Breast epithelium (tissue), 4 donors: ENCODE measurements around the gene RNF151. TPM values are rescaled to one million over a fixed set of nuclear protein-coding genes. Genes with fewer than 3 reads are reported as not detected.

Source experiments
- DNase-seq, 2 donors: peaks; one replicate each; pipeline ENCODE4 v3.0.0-alpha.2; 2019; ENCODE audit warnings: low spot score in 2 of 2
- H3K27ac ChIP-seq, 2 donors: fragments of 200-600 bp; sonication (generic) in 1 of 2; one replicate each; pipeline ENCODE4 v1.5.1; 2016 to 2019; ENCODE audit warnings: mild to moderate bottlenecking in 1 of 2
- H3K27me3 ChIP-seq, 2 donors: fragments of 200-600 bp; sonication (generic) in 1 of 2; one replicate each; pipeline versions ENCODE4 v1.5.1 to v1.6.0; 2017 to 2019; ENCODE audit warnings: control low read depth in 1 of 2, mild to moderate bottlenecking in 1 of 2
- H3K36me3 ChIP-seq: fragments of 200-600 bp; one replicate; pipeline ENCODE4 v1.5.1; 2019
- H3K4me1 ChIP-seq, 2 donors: fragments of 200-600 bp; sonication (generic); one replicate each; pipeline ENCODE4 v1.5.1; 2016 to 2019; ENCODE audit warnings: control low read depth in 1 of 2
- H3K4me3 ChIP-seq, 3 donors: fragments of 200-600 bp; sonication (generic); 1 replicate in 2 of 3; 2 replicates in 1 of 3; pipeline ENCODE4 v1.5.1; 2016 to 2019; ENCODE audit warnings: mild to moderate bottlenecking in 3 of 3, moderate library complexity in 2 of 3
- H3K9me3 ChIP-seq, 2 donors: fragments of 200-600 bp; sonication (generic) in 1 of 2; one replicate each; pipeline ENCODE4 v1.5.1; 2016 to 2019; ENCODE audit warnings: control low read depth in 1 of 2
- CTCF ChIP-seq, 3 donors: fragments of 450-650 bp; IDR thresholded peaks; one replicate each; pipeline ENCODE4 v1.5.1; 2016 to 2017; ENCODE audit warnings: antibody characterized with exemption in 3 of 3, mild to moderate bottlenecking in 3 of 3, moderate library complexity in 3 of 3
- POLR2A ChIP-seq: fragments of 450-650 bp; IDR thresholded peaks from one replicate; pipeline ENCODE4 v1.6.1; 2016; ENCODE audit warnings: antibody characterized with exemption, mild to moderate bottlenecking, moderate library complexity
- POLR2AphosphoS5 ChIP-seq, 3 donors: sonication (generic); formaldehyde crosslinking; IDR thresholded peaks; one replicate each; pipeline ENCODE4 v1.6.1; 2017; ENCODE audit warnings: antibody characterized with exemption in 3 of 3
- intact Hi-C: fragments of 100-400 bp; cut with DNase I; formaldehyde crosslinking; loops from one replicate; pipeline ENCODE4 v1.15.1; 2023; ENCODE audit warnings: low total_unique reads
- total RNA-seq, 3 donors: library from RNA; depleted of rRNA; stranded (reverse); fragments of >200 nt; gene quantifications; one replicate each; pipeline ENCODE4 v1.1.0, GENCODE V29; 2016

RNF151 gene
- total RNA-seq, 3 donors from 2014 or later: 0.98 TPM; not detected in 2

- Histone ChIP-seq H3K4me3 (no peak overlapping the region), H3K27me3 (no peaks in the 10 kb centered on the region), H3K9me3 (no peaks in the 10 kb centered on the region), H3K36me3 (peaks cover 12% of the 10 kb centered on the region), H3K27ac (peak overlapping the region in 1 of 2 donors; percentile 12), H3K4me1 (peaks cover 1 to 3% of the 10 kb centered on the region in 2 donors)
- TF ChIP-seq POLR2A (no peak), CTCF (IDR thresholded peaks at IDR 0.05) (no peak), POLR2AphosphoS5 (IDR thresholded peaks at IDR 0.05) (no peak)
- intact Hi-C loops: no loop called here
- no peak for DNase-seq
These were observed 32.5 kb downstream of the RNF151 start for GRCh38 chr16:1998852-1999801.

- intact Hi-C loops: no loop called here
- Histone ChIP-seq H3K4me3 (no peak overlapping the region), H3K4me1 (peaks cover 4 to 7% of the 10 kb centered on the region in 2 donors), H3K27me3 (no peaks in the 10 kb centered on the region), H3K27ac (no peak overlapping the region), H3K9me3 (no peaks in the 10 kb centered on the region), H3K36me3 (peaks cover 12% of the 10 kb centered on the region)
- no peak for DNase-seq
- TF ChIP-seq POLR2AphosphoS5 (IDR thresholded peaks at IDR 0.05) (no peak), CTCF (IDR thresholded peaks at IDR 0.05) (no peak), POLR2A (no peak)
These were observed 33.3 kb downstream of the RNF151 start for GRCh38 chr16:1999866-2000514.

GRCh38 chr16:2001035-2001434, 34.4 kb downstream of the RNF151 start:
- no peak for DNase-seq
- peaks cover 12% of the 10 kb centered on the region for H3K36me3 ChIP-seq
- TF ChIP-seq POLR2A (no peak), CTCF (IDR thresholded peaks at IDR 0.05) (no peak), POLR2AphosphoS5 (IDR thresholded peaks at IDR 0.05) (no peak)
- intact Hi-C loops: no loop called here
- H3K4me3 ChIP-seq: no peak overlapping the region
- no peak overlapping the region for H3K27ac ChIP-seq
- H3K4me1 ChIP-seq: peaks cover 4 to 16% of the 10 kb centered on the region in 2 donors
- H3K27me3 ChIP-seq: no peaks in the 10 kb centered on the region
- no peaks in the 10 kb centered on the region for H3K9me3 ChIP-seq

GRCh38 chr16:2001456-2002355, 35.0 kb downstream of the RNF151 start:
- intact Hi-C loops: no loop called here
- Histone ChIP-seq H3K27ac (no peak overlapping the region), H3K27me3 (no peaks in the 10 kb centered on the region), H3K9me3 (no peaks in the 10 kb centered on the region), H3K4me1 (peaks cover 4 to 16% of the 10 kb centered on the region in 2 donors), H3K4me3 (no peak overlapping the region), H3K36me3 (peaks cover 12% of the 10 kb centered on the region)
- DNase-seq: no peak
- TF ChIP-seq POLR2A: no peak
- no peak for TF ChIP-seq POLR2AphosphoS5 (IDR thresholded peaks at IDR 0.05)
- TF ChIP-seq CTCF (IDR thresholded peaks at IDR 0.05): no peak
